ENCODE measurements around the gene BEGAIN. TPM values are rescaled to one million over a fixed set of nuclear protein-coding genes. Genes with fewer than 3 reads are reported as not detected.

BEGAIN gene
- polyA plus RNA-seq, 1 donor, result 4.9 TPM

DNA sequence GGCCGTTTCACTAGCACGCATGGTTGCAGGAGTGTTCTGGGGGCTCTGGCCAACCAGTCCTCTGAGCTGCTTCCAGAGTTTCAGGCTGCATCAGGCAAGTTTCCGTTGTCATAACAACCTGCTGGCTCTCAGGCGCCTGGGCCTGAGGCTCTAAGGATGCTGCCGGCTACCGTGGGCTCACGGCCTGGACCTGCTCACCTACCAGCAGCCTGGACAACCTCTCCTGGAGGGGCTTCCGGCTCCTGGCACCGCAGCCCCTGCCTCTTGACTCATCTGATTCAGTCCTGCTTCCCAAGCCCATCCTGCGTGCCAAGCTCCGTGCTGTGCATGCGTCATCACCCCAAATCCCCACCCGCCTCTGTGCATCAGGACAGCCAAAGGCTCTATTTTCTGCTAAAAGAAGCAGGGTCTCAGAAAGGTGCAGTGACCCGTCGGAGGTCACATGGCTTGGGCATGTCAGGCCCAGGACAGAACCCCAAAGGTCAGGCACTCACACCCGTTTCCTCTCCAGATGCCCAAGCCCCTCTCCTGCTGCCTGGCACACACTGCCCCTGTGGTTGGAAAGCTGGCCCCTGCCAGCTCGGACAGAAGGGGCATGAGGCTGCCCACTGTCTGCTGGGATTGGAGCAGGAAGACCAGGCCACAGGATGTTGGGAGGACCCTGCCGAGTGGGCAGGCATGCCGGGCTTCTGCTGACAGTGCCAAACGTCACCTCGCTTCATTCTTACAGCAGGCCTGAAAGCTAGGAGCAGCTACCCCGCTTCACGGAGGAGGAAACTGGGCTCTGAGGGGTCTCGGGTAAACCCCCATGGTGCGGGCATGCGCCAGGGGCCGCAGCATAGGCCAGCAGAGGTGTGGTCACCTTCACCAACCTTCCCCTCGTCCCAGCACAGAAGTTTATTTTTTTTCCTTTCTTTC is 5.7 kb downstream of the BEGAIN start:
- DNase-seq, result no peak

DNA sequence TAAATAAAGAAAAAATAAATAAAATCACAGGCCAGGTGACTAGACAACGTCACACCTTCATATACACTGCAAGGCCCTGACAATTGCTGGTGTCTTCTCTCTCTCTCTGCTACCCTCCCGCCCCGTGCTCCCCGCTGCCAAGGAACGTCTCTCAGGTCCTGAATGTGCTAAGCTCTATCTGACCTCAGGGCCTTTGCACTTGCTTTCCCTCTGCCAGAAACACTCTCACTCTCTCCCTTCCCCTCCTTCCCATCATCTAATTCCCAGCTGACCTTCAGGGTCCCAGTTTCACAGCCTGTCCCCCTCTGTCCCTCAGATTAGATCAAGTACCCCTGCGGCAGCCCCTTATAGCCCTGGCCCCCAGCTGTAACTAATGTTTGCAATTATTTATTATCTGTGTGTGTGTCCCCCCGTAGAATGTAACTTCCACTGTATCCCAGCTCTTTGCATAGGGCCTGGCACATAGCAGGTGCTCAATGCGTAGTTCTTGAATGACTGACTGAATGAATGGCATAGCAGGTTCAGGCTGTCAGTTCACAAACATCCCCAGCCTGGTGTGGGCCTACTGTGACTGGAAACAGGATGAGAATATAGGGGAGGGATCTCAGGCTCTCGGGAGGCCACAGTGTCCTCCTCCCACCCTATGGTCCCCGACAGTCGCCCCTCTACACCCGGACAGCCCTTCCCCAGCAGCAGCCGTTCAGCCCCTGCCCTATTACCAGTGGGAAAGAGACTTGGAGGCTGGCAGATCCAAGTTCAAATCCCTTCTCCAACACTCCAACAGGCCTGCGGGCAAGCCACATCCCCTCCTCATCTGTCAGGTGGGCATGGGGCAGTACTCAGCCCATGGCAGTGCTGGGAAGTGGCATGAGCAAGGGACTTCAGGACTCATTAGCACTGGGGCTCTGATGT is 6.6 kb downstream of the BEGAIN start:
- DNase-seq, result no peak

DNA sequence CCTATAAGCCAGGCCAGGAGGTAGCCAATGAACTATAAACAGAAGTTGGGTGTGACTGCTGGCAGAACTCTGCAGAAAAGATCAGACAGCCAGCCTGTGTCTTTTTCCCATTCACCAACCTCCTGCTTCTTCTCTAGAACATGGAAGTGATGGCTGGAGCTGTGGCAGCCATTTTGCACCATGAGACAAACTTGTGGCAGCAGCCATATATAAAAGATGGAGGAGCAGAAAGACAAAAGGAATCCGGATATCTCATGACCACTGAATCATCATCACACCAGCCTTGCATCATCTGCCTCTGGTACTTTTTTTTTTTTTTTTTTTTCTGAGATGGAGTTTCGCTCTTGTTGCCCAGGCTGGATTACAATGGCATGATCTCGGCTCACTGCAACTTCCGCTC is 8.7 kb downstream of the BEGAIN start:
- DNase-seq, result no peak

DNA sequence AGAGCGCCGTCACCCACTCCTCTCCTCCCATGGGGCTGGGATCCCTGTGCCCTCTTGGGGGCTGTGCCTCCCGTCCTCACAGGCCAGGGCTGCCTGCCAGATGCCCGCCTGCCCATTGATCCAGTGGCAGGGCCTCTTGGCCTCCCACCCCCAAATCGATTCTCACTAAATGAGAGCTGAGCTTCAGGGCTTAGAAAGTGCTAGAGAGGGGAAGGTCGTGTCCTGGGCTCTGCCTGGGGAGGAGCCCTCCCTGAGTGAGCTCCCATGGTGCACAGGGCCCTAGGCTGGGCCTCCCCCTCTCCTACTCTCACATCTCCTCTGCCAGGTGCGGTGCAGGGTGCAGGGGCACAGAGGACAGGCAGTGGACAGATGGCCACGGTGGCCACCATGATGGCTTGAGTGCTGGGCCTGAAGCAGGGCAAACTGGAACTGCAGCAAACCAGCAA is 9.2 kb downstream of the BEGAIN start:
- DNase-seq, result no peak

DNA sequence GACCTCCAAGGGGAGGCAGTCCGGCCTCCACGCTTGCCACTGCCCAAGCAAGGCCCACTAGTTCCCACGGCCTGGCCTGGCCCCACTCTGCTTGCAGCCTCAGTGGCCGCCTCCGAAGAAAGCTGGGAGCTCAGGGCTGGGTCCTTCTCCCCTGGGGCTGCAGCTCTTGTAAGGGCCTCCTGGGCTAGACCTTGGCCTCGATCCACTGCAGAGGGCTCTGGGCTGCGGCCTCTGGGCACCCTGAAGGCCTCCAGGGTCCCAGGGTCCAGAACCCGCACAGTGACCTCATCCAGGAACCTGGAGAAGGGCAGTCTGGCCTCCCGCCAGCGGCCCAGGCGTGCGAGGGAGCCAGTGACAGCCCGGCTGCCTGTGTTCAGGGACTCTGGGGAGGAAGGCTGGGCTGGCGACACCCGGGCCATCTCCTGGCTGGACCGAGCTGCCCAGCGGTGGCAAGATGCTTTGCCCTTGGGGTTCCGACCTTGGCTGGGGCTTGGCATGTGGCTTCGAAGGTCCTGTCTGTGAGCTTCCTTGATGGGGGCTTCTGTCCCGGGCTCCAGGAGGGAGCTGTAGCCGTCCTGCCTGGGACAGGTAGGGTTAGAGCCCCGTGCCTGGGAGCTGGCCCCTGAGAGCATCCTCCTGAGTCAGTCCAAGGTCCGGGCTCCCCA is 9.8 kb downstream of the BEGAIN start:
- DNase-seq, result no peak

DNA sequence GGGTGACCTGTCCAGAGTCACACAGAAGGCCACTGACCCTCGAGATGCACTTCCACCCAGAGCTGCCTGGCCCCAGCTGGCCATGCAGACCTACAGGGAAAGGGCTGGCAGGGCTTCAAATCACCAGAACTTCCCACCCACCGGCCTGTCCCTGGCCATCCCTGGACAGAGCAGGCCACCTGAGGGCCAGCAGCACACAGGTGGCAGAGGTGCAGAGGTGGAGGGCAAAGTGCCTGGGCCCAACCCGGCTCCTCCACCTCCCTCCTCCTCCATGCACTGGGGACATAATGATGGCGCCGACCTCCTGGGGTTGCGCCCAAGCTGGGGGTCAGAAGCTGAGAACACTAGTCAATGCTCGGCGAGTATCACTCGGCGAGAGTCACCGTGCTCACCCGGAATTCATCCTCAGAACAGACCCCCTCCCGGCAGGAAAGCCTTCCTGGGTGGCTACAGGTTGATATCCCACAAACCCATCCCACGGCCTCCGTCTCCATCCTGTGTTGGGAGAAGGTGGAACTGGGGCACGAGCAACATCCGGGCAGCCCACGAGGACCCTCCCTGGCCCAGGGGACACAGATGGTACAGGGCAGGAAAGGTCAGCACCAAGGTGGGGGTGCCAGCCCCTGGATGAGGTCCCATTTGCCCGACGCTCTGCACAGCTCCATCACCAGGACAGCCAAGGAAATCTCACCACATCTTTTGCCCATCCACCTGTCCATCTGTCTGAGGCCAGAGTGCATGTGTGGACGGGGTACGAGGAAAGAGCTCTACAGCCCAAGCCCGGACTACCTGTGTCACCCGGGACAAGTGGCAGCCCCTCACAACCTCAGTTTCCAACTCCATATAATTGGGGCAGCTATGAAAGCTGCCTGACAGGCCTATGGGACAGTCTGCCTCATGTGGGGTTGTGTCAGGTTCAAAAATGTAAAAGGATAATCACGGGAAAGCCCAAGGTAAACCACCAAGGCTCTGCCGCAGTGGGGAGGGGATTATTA is 10.8 kb downstream of the BEGAIN start:
- DNase-seq, result no peak

DNA sequence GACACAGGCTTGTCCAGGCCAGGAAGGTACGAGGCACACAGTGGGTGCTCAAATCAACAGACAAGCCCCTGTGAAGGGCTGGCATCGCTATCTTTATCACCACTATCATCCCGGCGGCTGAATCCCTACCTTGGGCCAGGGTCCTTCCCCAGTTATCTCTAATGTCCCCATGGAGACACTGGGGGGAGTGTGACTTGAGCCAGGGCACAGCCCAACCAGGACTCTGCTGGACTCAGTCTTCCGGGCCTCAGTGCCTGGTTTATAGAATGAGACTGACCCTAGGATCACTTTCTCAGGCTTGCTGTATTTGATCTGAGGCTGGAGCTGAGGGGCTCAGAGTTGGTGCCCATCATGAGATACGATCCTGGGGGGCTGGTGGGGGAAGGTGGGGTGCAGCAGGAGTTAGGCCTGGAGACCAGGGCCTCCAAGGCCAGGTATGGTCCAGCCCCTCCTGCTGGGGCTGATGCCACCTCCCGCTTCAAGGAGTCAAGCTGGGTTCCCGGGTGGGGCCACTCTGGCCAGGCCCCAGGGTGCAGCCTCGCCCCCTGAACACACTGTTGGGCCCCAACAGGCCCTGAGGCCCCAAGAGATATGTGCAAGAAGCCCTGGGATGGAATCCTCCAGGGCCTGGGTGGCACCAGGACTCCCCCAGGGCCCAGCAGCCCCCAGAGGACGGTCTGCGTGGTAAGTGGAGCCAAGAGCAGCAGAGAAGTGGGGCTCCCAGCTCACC is 11.8 kb downstream of the BEGAIN start:
- no peak for DNase-seq

DNA sequence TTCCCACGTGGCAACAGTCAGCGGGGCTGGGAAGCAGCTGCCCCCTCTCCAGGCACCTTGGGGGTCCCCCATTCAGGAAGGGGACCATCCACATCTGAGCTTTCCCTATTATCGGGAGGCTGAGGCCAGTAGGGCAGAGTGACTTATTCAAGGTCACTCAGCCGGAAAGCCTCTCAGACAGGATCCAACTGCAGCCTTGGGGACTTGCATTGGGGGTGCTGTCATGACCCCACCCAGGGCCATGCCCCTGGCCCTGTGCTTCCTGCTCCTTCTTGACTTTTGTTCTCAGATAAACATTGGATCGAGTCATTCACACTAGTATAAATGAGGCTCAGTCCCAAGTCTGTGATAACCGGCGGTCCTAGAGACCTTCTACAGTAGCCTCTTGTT is 12.6 kb downstream of the BEGAIN start:
- no peak for DNase-seq

DNA sequence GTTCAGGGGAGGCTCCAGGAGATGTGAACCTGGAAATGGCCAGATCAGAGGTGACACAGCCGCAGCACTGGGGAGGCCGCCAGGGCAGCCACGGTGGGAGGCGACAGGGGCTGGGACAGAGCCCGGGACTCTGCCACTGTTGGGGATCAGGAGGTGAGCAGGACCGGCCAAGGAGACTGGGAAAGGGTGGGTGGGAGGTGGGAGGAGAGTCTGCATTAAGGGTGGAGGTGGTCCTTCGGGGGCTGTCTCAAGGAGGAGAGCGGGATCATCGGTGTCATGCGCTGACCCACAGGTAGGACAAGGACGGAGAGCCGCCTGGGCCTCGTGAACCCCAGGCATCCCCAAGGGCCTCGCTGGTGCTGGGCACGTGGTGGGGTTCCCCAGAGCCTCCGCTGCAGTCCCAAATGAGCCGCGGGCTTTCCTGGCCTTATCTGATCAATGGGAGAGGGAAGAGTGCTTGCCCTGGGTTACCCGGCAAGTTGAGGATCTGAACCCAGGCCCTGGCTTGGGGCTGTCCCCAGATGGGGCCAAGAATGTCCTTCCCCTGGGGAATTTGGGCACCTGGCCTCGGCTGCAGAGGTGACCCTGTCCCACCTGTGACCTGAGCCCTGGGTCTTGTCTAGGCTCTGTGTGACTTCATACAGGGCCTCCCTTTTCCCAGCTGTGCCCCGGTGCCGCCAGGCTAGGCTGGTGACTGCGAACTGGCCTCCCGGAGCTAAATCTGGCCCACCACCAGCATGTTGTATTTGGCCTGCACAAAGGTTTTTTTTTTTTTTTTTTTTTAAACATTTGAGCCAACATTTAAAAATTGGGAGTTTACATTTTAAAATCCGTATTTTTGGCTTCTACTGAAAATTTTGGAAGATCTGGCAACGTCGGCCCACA is 13.2 kb downstream of the BEGAIN start:
- no peak for DNase-seq

DNA sequence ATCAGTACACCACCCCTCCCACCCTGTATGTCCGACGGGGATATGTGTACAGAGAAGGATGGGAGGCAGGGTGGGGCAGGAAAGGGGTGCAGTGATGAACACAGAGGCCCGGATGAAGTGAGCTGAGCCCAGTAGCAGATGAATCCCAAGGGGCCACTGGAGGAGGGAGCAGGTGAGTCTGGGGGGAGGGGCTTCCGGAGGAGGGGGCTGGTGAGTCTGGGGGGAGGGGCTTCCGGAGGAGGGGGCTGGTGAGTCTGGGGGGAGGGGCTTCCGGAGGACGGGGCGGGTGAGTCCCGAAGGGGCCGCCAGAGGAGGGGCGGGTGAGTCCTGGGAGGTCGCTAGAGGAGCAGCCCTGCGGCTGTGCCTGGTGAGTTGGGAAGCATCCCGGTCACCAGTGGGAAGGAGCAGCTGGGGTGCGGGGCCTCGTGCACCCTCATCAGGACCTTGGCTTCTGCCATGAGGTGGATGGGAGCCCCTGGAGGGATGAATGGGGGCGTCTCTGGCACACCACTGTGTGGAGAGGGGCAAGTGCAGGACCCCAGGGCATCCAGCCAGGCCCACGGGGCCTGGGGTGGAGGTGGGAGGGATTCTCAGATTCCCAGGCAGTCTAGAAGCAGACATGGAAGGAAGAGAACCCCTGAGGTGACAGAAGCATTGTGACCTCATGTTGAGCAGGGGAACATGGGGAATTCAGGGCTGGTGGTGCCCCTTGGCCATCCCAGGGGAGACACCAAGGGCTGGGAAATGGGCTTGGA is 14.0 kb downstream of the BEGAIN start:
- no peak for DNase-seq

DNA sequence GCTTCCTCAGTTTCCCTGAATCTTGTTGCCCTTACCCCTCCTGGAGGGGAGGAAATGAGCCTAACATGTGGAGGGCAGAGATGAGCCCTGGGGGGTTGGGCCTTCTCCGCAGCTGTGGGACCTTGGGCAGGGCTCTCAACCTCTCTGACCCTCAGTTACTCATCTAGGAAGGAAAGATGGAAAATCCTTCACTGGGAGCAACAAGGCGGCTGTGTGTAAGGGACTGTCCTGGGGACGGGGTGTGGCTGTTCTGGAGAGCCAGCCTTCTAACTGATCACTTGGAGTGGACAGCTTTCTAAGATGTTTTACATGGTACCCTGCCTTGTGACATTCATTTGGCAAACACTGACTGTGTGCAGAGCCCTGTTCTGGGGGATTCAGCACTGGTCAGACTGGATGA is 14.7 kb downstream of the BEGAIN start:
- no peak for DNase-seq

DNA sequence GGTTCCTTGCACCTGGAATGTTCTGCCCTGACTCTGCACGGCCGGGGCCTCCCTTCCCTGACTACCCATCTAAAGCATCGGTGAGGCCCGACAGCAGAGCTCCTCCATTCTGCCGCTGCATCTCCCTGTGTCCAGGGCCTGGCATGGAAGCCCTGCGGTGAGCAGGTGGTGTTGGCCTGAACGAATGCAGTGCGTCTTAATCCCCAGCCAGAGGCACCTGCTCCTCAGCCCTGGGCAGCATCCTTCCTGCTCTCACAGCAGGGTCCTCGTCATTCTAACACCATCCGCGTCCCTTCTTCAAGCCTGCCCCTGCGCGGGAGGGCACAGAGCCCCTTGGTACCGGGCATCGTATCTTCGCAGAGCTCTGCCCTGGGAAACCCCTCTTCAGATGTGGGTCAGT is 15.4 kb downstream of the BEGAIN start:
- DNase-seq, result no peak

DNA sequence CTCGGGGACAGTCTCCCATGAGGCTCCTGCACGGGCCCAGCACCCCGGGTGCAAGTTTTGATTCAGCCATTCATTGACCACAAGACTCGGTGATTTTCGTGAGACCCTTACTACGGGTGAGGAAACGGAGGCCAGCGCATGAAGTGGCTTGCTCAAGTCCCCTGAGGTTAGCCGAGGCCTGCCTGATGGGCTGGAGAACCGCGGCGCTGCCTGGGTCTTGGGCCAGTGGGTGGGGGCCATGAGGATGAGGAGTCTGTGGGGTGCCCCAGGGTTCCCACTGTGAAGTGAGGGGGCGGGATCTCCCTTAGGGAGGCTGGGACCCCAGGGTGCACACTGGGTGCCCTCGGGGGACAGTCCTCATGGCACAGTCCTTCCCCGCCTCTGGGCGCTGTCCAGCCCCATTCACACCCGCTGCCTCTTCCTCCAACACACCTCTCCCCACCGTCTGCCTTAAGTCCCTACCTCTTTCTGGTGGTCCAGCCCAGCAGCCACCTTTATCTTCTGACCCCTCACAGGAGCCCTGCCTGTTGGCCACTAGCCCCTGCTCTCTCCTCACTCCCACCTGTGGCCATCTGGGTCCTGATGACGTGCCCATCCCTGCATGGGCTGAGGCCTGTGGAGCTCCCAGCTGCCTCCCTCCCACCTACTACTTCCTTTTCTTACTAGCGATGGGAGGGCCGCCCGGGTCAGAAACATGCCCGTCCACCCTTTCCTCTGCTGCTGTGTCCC is 16.3 kb downstream of the BEGAIN start:
- DNase-seq, result no peak

DNA sequence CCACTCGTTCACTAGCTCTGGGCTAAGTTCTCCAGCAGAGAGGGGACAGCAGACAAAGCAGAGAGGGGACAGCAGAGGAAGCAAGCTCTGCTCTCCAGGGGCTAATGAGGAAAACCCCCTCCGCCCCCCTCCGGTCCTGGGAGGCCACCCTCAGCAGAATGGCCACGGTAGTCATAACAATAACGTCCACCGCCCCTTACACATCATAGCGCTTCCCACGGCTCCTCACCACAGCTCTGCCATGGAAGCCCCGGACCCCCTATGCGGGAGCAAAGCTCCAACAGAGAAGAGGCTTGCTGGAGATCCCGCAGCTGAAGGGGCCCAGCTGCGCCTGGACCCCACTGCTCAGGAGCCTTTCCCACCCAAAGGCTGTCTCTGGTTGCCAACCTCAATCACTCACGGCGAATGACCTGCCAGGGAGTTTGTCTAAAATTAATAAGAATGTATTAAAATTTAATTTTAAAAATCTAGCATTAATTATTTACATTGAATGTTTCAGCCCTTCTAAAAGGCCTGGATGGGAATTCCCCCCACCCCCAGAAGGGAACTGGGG is 17.4 kb downstream of the BEGAIN start:
- no peak for DNase-seq

DNA sequence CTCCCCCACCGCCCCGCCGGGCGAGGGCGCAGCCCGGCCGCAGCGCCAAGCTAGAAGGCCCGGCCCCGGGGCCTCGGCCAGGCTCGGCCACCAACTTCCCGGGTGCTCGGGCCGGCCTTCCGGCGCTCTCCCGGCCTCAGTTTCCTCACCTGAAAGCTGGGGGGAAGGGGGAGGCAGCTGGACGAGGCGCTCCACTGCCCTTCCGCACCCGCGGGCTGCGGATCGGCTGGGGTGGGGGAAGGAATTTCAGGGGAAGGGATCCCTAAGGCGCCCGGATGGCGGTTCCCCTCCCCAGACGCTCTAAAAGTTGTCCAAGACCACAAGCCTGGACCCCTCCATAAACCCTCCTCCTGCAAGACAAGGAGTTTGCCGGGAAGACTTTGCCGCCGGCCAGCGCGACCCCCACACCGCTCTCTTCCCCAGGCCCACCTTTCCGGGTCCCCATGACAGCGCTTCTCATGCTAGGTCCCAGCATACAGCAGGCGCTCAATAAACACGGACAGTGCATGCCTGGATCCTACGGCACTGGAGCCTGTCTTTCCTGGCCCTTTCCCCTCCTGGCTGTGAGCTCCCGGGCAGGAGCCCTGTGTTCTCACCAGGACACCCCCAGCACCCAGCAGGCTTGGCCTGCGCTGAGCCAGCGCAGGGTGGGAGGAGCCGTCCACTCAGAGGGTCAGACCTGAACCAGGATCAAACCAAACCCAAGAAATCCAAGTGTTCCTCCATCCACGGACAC is 18.1 kb downstream of the BEGAIN start:
- DNase-seq, result no peak

DNA sequence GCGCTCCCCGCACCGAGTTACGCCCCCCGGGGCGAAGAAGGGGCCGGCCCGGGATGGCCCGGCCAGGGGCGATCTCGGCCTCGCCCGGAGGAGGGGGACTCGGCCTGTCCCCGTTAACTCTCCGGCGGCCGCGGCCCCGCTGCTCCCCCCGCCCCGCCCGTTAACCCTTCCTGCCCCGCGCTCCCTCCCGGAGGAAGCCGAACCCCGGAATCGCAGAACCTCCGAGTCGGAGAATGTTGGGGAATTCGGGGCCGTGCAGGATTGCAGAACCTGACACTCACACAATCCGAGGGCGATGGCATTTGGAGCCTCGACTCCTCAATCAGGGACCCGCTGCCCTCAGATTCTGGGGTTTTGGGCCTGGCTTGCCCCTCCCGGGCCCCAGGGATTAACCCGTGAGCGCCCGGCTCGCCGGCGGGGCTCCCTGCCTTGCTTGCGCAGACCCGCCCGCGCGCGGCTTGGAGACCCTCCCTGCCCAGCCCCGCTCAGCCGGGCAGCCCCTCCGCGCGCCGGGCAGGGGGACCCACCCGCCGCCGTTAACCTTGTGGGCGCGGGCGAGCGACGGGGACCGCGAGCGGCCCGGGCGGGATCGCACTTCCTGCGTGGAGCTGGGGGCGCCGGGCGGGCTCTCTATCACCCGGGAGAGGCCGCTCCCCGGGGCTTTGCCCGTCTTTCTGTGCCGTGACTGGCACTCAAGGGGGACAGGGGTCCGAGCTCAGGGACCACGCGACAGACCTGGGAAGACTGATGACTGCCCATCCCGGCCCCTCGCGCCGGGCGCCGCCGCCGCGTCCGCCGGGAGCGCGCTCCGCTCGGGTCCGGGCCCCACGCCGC is 18.8 kb downstream of the BEGAIN start:
- no peak for DNase-seq

DNA sequence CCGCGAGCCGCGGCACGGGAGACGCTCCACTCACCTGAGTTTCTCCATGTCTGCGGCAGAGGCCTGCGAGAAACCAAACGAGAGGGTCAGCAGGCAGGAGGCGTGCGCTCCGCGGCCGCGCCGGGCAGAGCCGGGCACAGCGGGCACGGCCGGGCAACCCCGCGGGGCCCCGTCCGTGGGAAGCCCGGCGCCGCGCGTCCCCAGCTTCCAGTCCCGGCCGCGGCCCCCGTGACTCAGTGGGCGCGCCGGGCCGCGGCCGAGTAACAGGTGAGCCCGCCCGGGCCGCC is 19.4 kb downstream of the BEGAIN start:
- DNase-seq, result no peak

Measured in hindlimb muscle (tissue), 1 donor.